Stimulated activated CD8-positive, alpha-beta memory T cell treated with anti-CD3 and anti-CD28 coated beads, Interleukin-15, amount 100 ng/mL, for 48 hours (primary cell): ENCODE results near the gene GRIA1.

Source experiments
- DNase-seq, 2 donors: peaks; one replicate each; pipeline ENCODE4 v3.0.0-alpha.2; 2020; ENCODE audit warnings: low read depth in 2 of 2

GRIA1 gene

DNA sequence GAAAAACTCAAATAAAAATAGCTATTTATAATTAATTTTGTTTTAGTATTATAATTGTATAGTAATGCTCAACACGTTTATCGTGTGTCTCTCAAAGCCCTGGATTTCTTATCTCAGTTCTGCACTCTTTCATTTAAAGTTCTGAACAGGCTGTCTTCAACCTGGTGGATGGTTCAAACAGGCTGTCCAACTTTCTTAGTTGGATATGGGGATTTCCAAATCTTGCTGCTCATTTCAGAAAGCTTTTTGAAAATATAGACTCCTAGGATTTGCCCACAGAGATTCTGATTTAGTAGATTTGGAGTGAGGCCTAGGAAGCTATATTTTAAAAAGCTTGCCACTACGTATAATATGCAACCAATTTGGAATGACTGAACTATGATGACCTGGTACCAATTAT, 120.3 kb downstream of the GRIA1 start:
- DNase-seq, result no peak

DNA sequence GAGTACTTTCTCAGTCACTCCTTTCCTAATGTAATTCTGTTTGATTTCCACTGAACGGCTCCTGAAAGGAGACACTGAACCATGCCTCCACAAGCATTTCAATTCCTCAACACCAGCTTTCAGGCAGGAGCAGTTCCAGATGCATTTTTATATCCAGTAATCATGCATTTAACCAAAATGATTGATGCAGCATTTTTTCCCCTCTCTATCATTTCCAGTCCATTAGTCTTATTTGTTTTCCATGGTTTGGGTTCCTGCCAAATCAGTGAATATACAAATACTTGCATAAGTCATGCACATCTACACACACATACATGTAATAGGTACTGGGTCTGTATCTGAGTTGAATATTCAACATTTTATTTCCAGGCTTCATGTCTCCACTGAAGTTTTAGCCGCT, 122.7 kb downstream of the GRIA1 start:
- DNase-seq, result no peak

DNA sequence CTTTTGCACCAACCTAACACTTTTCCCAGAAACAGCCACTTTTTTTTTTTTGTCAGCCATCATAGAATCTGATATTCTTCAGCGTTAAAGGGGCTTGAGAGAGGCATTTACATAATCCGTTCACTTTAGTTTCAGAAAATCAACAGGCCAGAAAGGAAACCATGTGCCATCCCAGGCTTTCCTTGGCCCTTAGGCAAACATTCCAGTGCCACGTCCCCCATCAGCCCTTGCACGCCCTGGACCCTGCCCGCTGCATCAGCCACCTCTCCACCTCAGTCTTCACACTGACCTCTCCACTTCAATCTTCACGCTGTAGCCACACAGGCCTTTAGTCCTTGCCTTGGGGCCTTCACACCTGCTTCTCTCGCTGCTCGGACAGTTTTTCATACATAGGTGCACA, 123.2 kb downstream of the GRIA1 start:
- DNase-seq, result no peak

DNA sequence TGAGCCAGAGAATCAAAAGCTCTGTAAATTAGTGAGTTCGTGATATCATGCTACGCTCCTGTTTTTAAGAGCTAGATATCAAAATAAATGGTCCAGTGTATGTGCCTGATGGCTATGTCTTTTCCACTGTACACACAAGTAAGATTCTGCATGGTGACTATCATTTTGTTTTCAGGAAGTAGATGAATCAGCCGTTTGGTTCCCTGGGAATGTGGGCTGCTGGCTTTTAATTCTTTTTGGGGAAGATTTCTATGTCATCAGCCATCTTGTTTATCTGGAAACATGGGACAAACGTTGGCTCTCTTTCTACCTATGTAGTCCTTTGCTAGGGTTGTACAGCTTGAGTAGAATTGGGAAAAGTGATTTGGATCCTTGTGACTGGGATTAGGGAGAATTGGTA, 126.7 kb downstream of the GRIA1 start:
- DNase-seq, result no peak

DNA sequence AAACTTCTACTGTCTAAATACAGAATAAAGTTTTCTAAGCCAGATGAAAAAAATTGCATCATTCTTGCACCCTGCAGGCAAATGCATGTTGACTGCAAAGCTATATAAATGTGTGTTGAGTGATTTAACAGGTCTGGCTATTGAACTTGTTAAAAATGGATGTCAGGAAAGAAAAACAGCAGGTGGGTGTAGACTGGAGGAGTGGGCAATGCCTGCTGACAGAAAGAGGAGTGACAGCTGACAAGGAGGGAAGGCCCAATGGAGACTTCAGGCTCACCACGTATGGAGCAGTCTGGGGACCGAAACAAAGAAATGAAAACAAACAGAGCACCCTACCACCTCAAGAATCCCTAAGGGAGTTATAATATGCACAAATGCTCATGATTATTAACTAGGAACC, 127.8 kb downstream of the GRIA1 start:
- DNase-seq, result no peak

DNA sequence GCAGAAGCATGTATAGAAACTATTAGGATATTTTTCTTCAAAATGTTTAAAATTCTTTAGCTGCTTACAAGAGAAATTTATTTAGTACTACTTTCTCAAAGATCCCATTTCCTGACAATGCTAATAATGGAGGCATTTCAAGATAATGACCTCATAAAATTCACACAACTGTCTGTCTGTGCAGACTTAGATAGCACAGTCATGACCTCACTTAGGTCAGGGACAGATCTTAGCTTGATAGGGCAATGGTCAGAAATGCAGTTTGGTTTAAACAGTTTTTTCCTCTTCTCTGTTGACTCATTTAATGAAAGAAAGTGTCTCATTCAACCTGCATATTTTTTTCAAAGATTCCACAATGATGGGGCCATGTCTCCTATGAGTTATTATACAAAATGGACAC, 128.4 kb downstream of the GRIA1 start:
- DNase-seq, result no peak

DNA sequence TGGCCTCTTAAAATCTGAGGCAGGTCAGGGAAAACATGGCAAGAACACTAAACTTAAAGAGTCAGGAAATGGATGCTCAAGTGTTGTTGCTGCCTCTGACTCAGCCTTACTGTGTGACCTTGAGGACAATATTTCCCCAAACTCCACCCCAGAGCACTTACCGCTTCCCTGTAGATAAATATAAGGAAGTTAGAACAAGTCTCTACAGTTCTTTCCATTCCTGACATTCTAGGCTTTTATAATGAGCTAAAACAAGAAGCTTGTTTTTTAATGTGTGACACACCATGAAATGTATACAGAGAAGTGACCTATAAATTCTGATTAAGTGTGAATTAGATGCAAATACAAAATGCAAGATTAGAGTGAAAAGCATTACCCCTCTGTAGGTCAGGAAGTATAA, 129.3 kb downstream of the GRIA1 start:
- DNase-seq, result no peak

DNA sequence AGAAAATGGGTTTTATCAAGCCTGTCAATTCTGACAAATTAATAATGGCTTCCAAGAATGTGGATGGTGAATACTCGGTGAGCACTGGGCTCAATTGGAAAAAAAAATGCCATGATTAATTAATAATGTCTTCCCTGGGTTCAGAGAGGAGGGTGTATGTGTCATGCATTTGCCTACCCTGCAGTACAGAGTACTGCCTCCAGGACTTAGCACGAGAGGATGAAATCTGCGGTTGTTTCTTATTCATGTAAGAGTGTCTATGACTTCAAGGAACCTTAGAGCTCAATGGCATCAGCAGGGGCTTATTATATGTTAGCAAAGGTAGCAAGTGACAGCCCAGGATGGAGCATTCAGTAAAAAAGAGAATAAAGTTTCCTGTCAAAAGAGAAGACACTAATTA, 132.7 kb downstream of the GRIA1 start:
- DNase-seq, result no peak

DNA sequence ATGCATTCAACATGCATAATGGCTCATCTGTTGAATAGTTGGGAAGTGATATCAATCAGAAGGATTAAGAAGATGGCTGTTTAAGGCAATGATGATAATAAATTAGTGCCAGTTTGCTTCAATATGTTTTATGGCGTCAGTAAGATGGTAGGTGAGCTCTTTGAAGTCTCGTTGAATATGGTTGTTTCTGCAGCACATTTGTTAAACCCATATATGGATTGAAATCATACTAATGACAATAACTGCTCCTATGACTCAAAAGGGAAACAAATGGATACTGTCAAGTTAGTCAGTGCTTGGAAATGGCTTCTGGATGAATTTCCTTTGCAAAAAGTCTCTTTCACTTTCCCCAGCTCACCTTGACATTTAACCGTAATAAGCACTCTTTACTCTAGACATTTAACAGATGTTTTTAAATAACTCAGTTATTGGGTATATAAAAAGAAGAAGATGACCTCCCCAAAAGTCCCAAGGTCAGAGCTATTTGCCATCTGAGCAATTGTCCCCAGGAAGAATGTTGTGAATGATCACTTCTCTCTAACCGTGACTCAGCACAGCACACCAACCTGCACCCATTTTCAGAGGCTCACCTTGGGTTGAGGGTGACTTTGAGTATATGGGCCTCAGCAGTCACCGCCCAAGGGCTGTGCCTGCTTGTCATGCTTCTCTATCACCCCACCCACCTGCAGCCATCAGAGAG, 133.4 kb downstream of the GRIA1 start:
- DNase-seq, result no peak

DNA sequence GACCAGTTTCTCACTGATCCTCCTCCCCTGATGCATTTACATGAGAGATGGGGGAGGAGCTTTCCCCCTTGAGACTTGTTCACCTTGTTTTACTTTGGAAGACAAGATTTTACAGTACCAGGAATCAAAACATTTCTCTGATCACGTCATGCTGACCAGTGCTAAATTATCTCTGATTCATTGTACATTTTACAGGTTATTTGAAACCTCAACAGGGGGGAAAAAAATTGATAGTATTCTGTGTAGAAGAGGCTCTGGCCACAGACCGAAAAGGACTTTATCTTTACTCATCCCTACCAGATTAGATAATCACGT, 133.9 kb downstream of the GRIA1 start:
- no peak for DNase-seq

DNA sequence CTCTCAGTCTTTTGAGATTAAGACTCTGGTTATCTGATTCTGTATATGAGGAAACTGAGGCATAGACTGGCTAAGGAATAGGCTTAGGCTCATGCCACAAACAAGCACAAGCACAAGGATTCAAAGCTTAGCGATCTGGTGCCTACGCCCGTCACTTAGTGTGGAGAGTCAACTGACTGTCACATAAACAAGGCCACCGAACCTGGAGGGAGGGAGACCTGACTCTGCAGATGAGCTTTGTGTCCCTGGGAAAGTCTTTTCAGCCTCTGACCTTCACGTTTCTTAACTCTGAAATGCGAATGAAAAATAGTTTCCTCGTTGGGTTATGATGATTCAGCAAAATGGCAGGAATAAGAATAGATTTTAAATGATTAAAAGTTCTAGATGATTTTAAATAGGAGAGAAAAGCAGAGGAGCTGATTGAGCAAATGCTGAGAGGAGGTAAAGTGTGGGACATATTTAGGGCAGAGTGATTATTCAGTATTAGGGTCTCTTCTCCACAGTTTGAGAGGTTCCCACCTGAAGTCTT, 135.4 kb downstream of the GRIA1 start:
- no peak for DNase-seq

DNA sequence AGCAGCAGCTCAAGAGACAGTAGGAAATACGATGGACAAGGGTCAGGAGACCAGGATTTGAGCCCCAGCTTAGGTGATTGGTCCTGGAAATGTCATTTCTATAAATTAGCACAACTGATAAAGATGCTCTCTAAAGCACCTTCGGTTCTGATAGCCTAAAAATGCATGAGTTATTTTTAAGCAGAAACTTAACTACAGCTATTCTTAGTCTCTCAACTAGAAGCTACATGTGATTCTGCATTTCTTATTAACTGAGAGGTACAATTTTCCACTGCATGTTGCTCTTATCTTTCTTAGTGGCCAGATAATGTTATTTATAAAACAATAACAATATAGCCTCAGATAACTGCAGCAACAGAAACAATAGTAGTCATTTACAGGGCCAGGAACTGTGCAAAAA, 136.4 kb downstream of the GRIA1 start:
- DNase-seq, result no peak

DNA sequence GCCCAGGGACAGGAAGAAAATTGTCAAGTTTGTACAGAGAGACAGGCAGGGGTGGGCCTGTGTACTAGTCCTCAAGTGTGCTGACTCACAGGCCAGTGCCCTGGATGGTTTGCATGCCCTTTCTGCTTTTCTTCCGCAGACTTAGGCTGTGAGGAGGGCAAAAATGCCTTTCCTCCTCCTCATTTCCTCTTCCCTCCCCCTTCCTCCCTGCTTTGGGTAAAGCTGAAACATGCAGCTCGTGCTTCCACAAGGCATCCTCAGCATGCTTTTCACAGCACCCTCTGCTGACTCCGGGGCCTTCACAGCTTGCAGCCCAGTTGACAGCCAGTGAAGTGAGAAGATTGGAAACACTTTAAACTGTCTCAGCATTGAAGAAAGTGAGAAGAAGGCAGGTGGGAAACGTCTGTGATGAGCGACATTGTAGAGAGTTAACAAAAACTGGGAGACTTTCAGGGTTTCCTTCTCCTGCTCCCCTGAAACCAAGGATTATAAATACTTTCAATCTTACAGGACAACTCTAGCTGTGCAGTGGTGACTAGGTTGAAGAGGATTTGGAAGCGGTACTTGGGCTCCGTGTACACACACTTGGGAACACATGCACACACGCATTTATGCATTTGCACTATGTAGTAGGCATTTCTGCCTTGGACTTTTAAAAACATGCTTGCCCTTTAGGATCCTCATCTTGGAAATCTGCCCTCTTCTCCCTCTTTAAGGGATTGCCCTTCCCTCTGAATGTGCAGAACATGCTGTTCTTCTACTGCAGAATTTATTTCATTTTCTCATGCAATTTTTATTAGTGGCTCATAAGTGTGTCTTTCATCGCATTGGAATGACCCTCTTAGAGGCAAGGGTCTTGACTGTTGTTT, 138.8 kb downstream of the GRIA1 start:
- no peak for DNase-seq

DNA sequence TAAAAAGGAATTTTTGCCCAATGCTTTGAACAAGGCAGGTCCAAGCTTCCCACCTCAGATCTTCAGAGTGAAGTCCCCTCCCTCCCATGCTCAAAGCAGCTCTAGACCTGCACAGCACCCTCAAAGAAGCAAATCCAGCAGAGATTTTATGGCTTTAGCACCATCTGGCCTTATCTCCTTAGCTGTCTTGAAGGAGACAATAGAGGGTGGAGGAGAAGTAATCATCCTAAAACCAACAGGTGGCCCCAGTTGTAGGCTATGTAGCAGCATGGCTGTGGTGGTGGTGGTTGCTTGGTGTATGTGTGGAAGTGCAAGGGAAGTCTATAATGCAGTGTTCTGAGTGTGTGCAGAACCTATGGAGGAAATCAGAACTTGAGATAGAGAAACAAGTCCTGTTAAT, 140.1 kb downstream of the GRIA1 start:
- DNase-seq, result no peak

DNA sequence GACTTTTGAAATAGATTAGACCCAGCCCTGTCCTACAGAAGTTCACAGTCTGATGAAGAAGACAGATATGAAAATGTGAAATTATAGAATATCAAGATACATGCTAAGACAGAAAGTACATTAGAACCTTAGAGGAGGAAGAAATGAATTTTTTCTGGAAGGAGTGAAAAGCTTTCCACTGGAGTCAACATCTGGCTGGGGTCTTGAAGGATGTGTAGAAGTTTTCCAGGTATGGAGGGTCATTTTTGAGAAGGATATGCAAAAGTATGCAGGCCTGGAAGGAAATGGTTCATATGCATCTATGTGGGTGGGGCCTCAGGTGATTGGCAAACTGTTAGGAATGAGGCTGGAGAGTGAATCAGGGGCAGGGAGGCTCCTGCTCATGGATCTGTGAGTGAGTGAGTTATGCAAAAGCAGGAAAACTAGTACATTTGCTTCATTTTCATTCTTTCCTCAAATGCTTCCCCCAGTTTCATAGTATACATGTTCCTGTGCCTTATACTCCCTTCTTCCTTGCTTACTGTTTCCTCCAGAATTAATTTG, 142.3 kb downstream of the GRIA1 start:
- DNase-seq, result no peak

DNA sequence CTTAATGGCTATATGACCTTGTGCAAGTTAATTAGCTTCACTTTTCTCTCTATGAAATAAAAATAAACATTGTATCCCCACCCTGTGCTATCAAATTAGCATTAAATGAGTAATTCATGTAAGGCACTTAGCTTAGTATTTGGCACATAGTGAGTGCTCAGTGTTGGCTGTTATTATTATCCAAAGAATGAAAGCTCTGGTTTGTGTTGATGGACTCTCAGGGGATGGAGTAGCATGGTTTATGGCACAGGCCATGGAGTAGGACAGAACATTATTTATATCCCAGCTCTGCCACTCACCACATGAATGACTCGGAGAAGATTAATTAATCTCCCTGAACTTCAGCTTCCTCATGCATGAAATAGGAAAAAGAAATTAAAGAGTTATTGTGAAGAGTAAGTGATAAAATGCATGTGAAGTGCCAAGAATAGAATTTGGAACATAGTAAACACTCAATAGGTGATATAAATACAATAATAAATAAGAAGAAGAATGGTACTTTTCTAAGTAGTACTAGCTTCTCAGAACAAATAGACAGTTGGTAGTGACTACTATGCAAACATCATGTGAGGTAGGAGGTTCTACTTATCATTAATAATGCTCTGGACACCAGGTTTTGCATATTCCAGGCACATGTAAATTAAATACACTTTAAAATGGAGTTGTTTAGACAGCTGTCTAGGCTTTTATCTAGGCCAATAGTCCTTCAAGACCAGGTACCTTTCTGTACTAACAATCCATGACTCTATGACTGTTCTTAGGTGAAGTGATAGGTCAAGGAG, 146.4 kb downstream of the GRIA1 start:
- DNase-seq, result no peak

DNA sequence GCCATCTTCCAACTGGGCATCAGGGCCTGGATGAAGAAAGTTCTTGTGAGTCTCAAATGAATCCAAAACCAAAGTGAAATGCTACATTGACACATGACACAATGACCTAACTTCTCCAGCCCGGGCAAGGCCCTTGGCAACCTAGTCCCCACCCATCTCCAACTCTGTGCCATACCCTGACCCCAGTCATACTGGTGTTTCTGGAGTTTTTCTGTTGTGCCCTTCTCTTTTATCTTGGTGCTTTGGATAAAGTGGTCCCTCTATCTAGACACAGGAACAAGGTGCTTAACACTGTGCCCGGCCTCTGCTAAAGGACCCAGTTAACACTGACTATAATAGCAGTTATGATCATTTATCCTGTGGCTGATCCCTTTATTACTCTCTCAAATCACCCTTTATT, 149.8 kb downstream of the GRIA1 start:
- DNase-seq, result no peak

DNA sequence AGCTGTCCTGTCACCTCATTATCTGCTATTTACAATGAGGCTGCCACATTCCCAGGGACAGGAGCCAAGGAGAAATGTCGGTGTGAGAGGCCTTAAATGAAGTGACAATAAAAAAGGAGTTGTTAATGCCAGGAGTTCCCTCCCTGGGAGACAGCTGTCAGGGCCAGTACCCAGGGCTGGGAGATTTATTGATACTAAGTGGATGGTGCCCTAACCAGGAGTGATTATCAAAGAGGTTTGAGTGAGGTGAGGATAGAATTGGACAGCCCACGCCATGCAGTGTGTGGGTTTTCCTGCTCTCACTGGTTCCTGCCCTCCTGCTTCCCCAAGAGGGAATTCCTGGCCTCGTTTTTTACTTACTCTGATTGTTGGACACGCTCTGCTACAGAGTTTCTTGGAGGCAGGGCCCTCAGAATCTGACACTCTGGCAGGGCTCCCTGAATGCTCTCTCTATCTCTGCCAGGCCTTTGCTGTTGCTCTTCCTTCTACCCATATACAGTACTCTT, 150.8 kb downstream of the GRIA1 start:
- DNase-seq, result no peak

DNA sequence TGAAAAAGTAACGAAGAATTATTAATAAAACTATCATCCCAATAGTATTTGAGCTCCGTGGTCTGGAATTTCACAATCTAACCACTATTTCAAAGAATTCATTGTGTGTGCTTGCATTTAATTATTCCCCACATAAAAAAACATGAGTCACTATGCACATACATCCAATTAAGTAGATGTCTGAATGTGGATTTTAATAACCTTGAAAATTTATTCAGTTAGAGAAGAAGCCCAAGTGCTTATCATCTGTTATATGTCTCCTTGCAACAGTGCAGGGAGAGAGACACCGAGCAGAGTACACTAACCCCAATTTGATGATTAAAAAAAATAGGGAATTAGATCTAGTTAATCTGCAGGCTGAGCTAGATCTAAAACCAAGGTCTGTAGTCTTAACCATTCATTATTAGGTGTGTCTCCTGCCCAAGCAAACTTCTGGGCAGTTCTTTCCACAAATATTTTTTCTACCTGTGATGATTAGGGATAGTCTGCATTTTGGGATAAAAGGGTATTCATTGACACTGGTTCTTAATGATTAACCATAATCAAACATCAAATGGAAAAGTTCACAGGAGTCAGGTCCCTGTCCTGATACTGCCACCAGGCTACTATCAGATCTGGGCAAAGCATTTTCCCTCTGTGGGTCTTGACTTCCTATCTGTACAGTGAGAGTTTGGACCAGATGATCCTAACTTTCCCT, 164.2 kb downstream of the GRIA1 start:
- no peak for DNase-seq

DNA sequence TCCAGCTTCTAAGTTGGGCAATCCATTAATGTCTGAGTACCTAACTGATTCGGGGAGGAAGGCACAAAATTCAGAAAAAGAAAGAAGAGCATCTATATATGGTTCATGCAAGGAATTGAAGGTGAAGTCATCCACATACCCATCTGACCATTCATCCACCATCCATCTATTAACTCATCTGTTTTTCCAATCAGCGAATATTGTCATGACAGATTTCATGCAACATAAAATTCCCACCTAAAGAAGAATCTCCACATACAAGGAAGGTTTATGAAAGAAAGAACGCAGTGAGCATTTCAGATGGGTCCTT, 164.7 kb downstream of the GRIA1 start:
- no peak for DNase-seq

DNA sequence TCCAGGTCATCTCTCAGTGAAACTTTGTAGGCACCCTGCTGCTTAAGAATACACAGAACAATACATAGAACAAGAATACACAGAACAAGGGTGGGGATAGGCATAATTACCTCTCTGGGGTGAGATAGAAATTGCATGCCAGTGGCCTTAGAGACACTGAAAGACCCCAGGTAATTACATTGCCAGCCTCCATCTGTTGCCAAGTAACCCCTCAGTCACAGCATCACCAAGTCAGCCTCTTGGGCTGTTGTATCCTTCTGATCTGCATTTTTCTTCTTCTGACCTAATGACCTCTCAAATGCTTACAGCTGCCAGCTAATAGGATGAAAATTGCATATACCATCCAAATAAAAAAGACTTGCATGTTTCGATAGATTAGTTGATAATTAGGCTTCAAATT, 167.7 kb downstream of the GRIA1 start:
- no peak for DNase-seq

DNA sequence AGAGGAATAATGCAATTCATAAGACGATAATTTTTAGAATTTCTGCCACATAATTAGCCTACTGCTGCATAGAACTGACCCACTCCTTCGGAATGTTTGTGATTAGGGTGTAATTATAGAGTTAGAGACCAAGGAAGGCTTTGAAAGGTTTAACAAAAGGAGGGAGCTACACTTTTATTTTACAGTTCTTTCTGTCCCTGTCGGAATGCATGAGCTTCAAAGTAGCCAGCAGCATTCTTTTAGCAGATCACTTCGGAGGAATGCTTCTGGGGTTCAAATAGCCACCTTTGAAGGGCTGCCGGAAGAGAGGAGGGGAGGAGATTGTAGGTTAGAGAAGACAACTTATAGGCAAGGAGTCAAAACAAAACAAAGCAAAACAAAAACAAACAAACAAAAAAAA, 168.1 kb downstream of the GRIA1 start:
- no peak for DNase-seq
